ENCODE data around the gene AOPEP.

Gene AOPEP

DNA sequence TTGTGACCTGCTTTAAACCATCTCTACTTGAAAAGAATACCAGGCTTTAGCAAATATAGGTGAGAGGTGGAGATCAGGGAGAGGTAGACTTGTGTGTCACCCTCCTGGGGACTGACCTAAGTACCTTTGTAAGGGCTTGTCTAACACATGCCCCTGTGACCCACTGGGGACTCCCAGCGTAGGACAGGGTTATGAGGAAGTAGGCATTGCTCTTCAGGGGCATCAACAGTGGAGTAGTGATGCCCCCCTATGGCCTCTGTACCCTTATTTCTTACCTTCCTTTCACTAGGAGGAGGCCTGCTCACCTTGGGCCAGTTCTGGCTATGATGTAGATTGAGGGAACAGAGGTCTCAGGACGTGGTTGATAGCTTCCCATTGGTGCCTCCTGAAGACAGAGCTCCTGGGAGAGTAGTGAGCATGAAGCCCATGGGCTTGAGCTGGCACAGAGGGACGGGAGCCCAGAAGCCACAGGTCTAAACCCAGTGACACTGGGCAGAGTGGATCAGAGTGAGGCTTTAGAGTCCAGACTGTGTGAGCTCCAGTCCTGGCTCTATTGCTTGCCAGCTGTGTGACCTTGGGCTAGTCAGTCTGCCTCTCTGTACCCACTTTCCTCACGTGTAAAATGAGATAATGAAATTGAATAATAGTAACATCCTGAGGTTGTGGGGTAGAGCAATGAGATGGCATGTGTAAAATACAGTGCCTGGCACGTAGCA, 191.7 kb downstream of the AOPEP start:
- peak; percentile 25 for DNase-seq (ENCODE audit: low spot score)

DNA sequence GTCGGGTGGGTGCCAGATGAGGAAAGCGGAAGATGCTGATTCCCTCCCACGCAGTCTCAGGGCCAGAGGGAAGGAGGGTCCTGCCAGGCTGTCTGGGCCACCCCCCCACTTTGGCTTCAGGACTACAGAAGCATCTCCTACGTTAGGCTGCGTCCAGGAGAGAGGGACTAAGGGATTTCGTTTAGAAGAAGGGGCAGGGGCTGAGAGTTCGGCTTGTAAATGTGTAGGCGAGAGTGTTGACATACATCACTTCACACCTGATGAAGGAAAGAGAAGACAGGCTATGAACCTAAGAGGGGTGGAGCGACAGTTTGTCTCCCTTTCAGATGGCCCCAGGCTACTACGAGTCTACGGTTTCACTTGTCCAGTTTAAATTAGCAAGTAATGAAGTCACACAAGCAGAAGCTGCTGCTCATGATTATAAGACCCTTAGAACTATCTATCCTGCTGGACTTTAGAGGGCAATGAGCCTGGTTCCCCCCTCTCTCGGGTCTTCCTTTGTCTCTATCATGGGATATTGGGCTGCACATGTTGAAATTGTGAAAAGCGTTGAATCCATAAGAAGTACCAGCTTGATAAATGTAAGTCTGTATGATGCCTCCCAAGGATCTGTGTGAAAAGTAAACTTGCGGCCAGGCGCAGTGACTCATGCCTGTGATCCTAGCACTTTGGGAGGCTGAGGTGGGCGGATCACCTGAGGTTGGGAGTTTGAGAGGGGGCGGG, 193.0 kb downstream of the AOPEP start:
- peak; percentile 43 for DNase-seq (ENCODE audit: low spot score)

DNA sequence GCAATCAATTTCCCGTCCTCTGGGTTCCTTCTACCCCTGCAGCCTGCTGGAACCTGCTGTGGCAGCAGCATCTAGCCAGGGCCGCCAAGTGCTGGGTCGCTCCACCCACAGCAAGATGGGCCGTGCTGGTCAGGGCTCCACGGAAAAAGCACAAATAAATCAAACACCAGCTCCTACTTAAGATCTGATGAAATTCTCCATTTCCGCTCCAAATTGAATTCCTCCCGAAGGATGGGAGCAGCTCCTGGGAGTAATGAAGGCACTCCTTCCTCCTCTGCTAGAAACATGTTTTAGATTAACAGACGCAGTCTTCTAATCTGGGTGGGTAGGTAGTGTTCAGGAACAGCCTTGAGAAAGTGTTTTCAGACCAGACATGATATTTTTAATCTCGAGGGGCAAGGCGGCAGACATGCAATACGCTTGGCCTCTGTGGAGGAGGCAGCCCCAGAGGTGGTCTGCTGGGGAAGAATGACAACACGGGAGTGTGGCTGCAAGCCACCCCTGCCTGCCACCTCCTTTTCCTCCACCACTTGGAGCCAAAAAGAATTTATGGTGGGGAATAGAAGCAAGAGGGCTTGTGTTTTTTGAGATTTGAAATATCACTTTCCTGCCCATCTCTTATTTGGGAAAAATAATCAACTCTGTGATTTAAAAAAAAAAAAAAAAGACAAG, 194.1 kb downstream of the AOPEP start:
- no peak for DNase-seq (ENCODE audit: low spot score)

DNA sequence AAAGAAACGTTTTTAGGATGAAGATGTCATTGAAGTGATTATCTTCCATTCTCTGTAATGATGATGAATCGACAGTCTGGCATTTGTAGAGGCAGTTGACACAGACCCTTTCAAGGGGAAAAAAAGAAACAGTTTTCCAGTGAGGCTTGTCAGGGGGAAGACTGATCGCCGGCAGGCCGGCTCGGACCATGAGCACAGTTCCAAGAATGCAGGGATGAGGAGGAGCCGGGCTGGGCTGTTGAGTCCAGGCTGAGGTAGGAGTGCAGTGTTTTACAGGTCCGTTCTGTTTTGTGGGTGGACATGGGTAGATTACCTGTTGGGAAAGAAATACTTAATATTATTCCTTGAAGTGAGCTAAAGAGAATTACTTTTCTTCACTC, 194.6 kb downstream of the AOPEP start:
- DNase-seq (ENCODE audit: low spot score) = no peak

DNA sequence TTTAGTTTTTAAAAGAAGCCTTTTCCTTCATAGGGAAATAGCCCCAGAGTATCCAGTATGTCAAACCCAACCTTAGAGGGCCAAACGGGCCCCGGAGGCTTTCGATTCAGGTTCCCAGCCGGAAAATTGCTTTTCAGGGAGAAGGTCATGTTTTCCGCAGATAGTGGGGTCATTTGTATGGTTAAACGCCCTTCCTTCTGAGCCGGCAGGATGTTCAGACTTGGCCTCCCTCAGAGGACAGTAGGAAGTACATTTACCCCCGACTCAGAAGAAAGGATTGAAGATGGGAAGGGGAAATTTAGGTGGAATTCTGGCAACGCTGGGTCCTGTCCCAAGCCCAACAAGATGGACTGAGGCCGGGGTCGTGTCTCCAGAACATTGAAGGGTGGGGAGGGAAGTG, 195.2 kb downstream of the AOPEP start:
- no peak for DNase-seq (ENCODE audit: low spot score)

DNA sequence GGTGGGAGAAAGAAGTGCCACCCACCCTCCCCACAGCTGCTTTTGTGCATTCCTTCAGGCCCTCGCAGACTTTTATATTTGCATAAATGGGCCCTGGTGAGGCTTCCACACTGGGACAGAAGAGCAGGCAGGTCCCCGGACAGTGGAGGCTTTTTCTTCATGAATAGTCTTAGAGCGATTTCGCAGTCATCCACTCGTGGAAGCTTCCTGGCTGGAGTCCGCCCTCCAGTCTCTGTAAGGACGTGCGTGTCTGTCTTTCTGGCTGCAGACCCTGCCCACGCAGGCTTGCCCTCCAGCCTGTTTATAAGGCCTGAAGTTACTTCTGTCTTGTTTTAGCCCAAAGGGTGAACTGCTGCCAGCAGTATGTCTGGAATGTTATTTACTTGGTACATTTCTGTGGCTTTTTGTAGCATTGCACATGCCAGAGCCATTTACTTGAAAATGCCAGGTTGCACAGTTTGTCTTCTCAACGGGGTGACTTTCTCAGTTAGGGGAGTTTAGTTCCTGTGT, 195.7 kb downstream of the AOPEP start:
- no peak for DNase-seq (ENCODE audit: low spot score)

DNA sequence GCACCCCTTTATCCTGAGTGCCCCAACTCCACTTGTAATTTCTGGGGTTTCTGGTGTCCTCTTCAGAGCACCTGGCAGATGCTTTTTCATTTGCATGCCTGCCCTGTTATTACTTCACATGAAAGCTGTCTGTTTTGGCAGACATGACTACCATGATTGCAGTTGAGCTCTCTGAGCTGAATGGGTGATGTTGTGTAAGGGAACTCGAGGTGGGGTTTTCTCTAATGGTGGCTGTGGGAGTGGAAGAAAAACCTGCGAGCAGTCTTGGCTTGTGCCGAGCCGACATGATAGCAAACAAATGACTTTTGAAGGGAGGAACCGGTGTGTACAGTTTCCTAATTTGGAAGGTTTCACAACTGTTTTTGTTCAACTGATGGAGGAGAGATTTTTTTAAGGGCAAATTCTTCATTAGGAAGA, 196.2 kb downstream of the AOPEP start:
- DNase-seq (ENCODE audit: low spot score) = no peak

DNA sequence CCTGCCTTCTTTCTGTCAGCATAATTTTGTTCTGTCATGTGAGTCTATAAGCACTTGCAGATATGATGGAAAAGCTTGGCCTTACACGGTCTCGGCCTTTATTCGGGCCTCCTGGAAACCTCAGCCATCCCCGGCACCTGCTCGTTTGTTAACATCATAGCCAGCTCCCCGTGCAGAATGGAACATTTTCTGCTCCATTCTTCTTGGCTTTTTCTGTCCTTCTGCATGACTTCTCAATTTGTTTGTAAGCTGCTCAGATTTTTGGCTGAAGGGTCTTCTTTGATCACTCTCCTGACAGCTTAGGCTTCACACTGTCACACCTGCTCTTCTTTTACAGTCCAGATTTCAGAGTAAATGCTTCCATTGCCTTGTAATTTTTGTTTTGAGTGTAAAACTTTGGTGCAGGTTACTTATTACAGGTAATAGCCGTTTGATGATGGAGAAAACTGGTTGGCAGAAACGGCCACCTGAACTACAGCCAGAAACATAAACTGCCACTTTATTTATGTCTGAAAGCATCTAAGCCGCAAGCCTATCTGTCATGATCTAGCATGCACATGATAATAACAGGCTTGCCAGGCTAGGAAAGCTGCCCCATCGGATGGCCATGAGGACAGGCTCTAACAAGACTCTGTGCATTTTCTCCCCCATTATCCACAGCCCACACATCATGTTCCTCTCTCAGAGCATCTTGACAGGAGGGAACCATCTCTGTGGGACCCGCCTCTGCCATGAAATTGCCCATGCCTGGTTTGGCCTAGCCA, 197.0 kb downstream of the AOPEP start:
- DNase-seq (ENCODE audit: low spot score) = no peak

DNA sequence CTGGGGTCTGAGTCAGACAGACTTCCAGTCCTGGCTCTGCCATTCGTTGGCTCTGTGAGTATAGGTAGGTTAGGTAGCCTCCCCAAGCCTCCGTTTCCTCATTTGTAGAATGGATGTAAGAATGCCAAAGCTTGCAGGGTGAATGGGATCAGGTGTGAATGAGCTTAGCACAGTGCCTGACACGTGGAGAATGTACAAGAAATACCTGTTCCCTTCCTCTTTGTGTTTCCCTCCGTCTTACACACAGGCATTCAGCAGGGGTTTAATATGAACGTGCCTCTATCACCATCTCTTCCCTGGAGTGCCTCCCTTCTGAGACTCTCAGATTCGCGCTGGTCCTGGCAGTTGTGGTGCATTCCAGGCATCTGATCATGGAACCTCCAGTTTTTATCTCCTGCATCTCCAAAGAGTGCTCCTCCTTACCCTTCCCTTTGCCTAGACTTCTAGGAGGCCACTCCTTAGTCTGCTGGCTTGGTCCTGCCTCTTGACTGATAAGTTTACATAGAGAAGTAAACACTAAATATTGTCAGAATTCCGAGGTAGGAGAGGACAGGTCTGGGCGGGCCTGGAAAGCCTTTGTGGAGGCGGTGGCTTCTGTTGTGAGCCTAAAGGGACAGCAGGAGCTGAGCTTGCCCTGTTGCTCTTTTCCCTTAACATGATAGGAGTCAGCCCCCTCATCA, 199.4 kb downstream of the AOPEP start:
- no peak for DNase-seq (ENCODE audit: low spot score)

DNA sequence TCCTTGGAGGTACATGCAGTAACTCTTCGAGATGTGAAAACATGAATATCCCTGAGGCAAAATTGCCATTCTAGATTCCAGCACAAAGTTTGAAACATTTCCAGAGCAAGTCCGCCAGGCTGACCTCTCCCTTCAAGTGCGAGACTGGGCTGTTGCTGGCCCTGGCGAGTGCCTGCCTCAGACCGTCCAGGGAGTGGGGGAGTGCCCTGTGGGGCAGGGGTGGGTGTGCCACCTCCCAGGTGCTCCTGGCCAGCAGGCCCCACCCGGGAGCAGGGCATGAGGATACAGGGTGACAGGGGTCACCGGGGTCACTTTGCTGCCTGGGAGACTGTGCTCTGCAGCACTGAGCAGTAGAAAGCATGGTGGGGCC, 199.9 kb downstream of the AOPEP start:
- DNase-seq (ENCODE audit: low spot score) = no peak

DNA sequence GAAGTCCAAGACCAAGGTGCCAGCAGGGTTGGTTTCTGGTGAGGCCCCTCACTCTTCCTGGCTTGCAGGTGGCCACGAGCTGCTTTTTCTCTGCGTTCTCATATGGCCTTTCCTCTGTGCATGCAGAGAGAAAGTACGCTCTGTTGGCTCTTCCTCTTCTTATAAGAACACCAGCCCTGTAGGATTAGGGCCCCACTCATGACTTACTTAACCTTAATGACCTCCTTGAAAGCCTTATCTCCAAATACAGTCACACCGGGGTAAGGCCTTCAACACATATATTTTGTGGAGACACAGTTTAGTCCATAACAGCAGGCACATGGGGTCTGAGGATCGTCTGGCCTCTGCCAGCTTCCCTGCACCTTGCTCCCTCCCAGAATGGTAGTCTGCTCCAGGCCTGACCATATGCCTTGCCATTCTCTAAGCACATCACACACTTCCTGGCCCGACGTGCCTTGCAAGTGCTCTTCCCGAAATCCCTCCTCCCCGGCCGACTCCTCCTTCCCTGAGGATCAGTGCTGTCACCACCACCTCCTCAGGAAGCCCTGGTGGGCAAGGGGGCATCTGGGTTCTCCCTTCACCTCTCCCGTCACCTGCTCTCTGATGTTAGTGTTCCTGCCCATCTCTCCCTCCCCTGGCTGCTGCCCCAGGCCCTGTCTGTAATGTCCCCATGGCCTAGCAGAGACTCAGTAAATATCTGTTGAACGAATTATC, 200.7 kb downstream of the AOPEP start:
- DNase-seq (ENCODE audit: low spot score) = no peak

DNA sequence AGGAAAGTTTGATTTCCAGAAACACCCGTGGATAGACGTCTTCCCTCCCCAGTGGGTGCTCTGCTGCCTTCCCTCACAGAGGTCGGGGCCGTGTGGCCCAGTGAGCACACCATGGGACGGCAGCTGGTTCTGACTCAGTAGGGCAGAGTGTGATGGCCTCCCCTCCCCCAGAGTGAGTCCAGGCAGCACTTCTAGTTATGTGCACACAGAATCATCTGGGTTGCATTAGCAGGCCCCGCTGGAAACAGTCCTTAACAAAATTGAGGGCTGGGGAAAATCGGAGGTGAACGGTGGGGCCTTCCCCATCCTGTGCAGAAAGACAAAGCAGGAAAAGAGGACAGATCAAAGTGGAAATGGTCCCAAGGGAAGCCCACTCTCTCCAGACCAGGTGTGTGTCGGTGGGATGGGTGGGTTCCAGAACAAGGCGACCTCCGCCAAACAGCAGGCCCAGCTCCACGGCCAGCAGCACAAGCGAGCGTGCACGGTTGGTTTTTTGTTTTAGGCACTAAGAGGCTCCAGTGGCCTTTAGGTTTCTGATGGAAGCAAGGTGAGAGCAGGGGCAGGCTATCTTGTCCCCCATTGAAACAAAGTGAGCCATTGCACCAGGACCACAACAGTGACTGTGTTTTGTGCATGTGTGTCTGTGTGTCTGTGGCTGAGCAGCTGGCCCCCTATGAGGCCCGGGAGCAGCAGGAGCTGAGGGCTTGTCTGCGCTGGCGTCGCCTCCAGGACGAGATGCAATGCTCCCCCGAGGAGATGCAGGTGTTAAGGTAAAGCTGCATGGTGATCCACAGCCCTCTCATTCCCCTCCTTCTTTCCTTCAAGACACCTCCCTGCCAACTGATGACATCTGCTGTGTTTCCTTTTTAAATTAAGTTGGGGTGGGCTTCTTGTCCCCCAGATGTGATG, 201.5 kb downstream of the AOPEP start:
- DNase-seq (ENCODE audit: low spot score) = no peak

DNA sequence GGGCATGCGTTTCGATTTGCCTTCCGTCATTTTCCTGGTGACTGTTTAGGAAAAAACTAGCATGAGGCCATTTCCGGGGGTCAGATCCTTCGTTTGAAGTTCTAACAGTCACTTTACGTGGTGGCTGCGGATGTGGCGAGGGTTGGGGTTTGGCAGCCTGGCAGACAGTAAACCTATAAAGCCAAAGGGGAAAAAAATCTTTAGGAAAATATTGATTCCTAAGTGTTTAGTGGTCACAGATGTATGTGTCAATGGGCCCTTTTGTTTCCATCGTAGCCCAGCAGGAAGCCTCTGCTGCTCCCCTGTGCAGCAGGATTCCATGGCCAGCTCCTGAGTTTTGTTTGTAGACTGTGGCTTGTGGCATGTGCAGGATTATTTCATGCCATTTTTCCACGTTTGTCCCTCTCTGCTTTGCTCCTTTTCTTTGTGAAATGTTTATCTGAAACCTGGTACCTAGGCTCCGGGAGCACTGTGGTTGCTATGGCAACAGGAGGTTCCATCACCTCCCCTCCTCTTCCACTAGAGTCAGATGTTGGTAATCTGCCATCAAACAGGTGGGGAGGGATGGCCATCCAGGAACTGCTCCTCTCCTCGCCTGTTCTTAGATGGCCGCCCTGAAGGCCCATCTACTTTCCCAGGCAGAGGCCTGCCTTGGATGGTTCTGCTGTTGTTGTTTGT, 202.3 kb downstream of the AOPEP start:
- DNase-seq (ENCODE audit: low spot score) = no peak

DNA sequence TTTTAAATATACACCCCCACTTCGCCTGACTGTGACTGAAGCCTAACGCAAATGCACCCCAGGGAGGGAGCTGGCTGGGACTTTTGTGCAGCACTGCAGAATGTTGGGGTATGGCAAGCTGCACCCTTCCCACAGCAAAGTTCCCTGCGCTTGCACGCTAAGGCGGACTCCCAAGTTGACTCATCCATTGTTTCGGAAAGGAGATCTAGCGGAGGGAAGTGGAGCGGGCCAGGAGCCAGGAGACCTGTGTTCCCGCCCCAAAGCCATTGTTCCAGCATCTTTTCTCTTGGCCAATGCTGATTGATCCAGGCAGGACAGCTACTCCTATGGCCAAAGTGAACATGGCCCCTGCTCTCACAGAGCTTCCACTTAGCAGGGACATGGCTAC, 202.9 kb downstream of the AOPEP start:
- no peak for DNase-seq (ENCODE audit: low spot score)

DNA sequence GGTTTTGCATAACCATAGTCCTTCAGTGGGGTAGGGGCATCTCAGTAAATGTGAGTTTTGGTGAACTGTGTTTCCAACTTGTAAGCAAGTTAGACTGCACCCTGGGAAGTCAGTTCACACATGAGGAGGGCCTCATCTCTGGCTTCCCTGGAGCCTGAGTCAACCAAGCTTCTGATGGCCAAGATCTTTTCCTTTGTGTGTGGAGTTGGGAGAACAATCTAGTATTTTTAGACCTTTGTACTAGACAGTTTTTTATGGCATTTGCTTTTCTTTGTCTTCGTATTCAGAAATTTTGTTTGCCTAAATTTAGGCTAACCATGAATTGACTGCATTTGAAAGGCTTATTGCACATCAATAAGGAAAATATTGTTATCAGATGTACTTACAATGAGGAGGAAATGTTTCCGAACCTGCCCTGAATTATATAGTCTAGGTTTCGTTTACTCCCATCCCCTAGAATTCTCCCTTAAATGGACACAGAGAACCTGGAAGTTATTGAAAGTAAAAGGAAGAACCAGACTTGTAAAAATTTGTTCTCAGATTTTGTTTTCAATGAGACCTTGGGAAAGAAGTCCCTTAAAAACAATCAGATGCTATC, 204.6 kb downstream of the AOPEP start:
- DNase-seq (ENCODE audit: low spot score) = no peak

DNA sequence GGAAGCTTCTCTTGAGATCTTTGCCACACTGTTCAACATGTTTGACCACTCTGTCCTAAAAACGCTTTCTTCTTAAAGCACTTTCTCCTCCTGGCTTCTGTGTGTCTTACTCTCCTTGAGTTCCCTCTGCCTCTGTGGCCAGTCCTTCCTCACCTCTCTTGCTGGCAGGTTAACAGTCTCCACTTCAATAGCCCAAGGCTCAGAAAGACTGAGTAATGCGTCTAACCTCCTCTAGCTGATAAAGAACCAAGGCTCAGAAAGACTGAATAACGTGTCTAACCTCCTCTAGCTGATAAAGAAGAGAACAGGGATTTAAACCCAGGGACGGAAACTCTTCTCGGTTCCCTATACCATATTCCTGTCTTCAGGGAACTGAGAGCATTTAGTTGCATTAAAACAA, 205.2 kb downstream of the AOPEP start:
- no peak for DNase-seq (ENCODE audit: low spot score)

DNA sequence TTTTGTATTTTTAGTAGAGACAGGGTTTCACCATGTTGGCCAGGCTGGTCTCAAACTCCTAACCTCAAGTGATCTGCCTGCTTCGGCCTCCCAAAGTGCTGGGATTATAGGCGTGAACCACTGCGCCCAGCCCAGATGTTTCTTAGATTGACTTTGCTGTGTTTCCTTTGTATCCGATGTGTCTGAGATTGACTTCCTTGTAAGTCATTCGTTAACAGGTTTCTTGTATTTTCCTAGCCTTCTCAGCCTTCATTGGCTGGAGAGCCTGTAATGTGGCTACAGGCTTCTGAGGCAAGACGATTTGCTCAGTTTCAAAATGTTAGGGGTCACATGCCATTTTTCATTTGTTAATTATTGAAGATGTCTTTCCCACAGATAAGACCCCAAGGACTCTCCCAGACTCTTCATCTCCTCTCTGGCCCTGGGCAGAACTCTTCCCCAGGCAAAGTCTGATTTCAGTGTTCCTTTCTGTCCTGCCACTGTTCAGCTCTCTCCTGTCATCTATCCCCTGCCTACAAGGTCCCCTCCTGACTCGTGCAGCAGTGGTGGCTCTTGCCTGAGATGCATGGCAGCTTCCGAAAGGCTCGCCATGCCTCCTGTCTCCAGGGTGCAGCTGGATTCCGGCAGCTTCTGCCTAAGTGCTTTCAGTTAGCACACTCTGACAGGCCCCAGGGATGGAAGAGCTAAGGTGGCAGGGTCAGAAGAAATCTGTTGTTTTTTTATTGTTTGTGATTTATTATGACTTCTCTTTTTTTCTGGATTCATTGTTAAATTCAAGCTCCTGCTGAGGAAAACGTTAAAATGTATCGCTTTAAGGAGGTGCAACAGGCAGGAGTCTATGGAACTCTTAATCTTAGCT, 206.4 kb downstream of the AOPEP start:
- no peak for DNase-seq (ENCODE audit: low spot score)

DNA sequence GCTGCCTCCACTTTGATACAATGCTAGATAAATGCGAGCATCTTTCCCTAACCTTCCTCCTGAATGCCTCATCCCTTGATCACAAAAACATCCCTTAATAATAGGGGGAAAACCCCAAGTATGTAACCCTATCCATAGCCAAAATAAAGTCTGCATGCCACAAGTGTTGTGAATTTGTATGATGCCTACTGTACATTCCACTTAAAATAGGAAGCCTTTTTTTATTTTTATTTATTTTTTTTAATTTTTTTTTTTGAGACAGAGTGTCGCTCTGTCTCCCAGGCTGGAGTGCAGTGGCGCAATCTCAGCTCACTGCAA, 207.0 kb downstream of the AOPEP start:
- DNase-seq (ENCODE audit: low spot score) = no peak
